DOHH2 (cell line): ENCODE measurements around the gene CWC25.

ENCODE experiments used
- H3F3A ChIP-seq: fragments of 200-600 bp; sonication (generic), shearing (Covaris generic); 2 replicates; pipeline ENCODE4 v1.6.0; 2016; ENCODE audit warnings: antibody characterized with exemption, mild to moderate bottlenecking; ENCODE audit not compliant: control insufficient read depth, insufficient read depth
- H3K27ac ChIP-seq: fragments of 200-600 bp; sonication (generic); 2 replicates; pipeline ENCODE4 v1.5.1; 2014; ENCODE audit warnings: low read depth, mild to moderate bottlenecking, low read length, moderate library complexity
- H3K27me3 ChIP-seq: fragments of 200-600 bp; sonication (generic); 2 replicates; pipeline ENCODE4 v1.6.1; 2014; ENCODE audit warnings: mild to moderate bottlenecking, low read length, mixed read lengths; ENCODE audit not compliant: control insufficient read depth
- H3K36me3 ChIP-seq: fragments of 200-600 bp; sonication (generic); 2 replicates; pipeline ENCODE4 v1.6.1; 2014; ENCODE audit warnings: mild to moderate bottlenecking, low read length, moderate library complexity, mixed read lengths; ENCODE audit not compliant: control insufficient read depth
- H3K4me1 ChIP-seq: fragments of 200-600 bp; sonication (generic); 2 replicates; pipeline ENCODE4 v1.6.1; 2014; ENCODE audit warnings: mild to moderate bottlenecking, low read length, mixed read lengths; ENCODE audit not compliant: control insufficient read depth
- H3K4me2 ChIP-seq: fragments of 200-600 bp; sonication (generic); 2 replicates; pipeline ENCODE4 v1.6.0; 2014; ENCODE audit warnings: mild to moderate bottlenecking, low read length, moderate library complexity
- H3K4me3 ChIP-seq: fragments of 200-600 bp; sonication (generic); 2 replicates; pipeline ENCODE4 v1.5.1; 2014; ENCODE audit warnings: mild to moderate bottlenecking, low read length, mixed read lengths
- H3K79me2 ChIP-seq: fragments of 200-600 bp; sonication (generic); 2 replicates; pipeline ENCODE4 v1.6.1; 2014; ENCODE audit warnings: mild to moderate bottlenecking, low read length, mixed read lengths; ENCODE audit not compliant: control insufficient read depth
- H3K9me2 ChIP-seq: fragments of 200-600 bp; sonication (generic); replicated peaks from 2 replicates; pipeline ENCODE4 v1.6.1; 2014; ENCODE audit warnings: mild to moderate bottlenecking, low read length, mixed read lengths; ENCODE audit not compliant: control insufficient read depth
- H3K9me3 ChIP-seq: fragments of 200-600 bp; sonication (generic); 2 replicates; pipeline ENCODE4 v1.6.1; 2014; ENCODE audit warnings: antibody characterized with exemption, low read length, mixed read lengths; ENCODE audit not compliant: control insufficient read depth, insufficient read depth
- H4K20me1 ChIP-seq: fragments of 200-600 bp; sonication (generic); 2 replicates; pipeline ENCODE4 v1.6.0; 2014; ENCODE audit warnings: low read depth, mild to moderate bottlenecking, antibody characterized with exemption, low read length, moderate library complexity; ENCODE audit not compliant: control insufficient read depth, insufficient read depth
- EZH2phosphoT487 ChIP-seq: fragments of 200-600 bp; sonication (generic); IDR thresholded peaks from 2 replicates; pipeline ENCODE4 v1.6.1; 2017; ENCODE audit warnings: borderline replicate concordance, mild to moderate bottlenecking, antibody characterized with exemption, low read length, moderate library complexity, mixed read lengths
- TF ChIP-seq, protein P1 (sequence below): fragments of 200-600 bp; sonication (generic); IDR thresholded peaks from one replicate; pipeline ENCODE4 v1.5.1; 2014; ENCODE audit warnings: antibody characterized with exemption, mild to moderate bottlenecking, low read depth, low read length; ENCODE audit not compliant: poor library complexity, severe bottlenecking

The CWC25 gene

DNA sequence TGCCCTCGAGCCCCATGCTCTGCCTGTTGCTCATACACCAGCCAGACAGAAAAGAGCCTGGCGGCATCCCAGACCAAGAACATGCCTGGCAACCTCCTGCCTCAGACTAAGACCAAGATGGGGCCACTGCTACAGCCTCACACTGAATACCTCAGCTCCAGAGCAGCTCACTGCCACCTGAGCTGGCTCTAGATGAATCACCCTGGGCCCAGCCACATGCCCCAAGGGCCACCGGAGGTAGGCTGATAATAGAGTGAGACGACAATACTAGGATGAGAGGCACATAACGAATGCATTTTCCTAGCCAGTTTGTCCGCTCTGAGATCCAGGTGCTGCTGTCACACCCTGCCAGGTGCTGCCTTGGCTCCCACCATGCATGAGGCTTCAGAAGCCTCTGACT, 38.7 kb downstream of the CWC25 start:
- H3K27me3 ChIP-seq, result no peaks in the 10 kb centered on the region
- no peaks in the 10 kb centered on the region for H3F3A ChIP-seq
- no peaks in the 10 kb centered on the region for H3K9me2 ChIP-seq
- no peaks in the 10 kb centered on the region for H4K20me1 ChIP-seq
- H3K4me2 ChIP-seq, result no peak overlapping the region
- peaks cover 11% of the 10 kb centered on the region for H3K79me2 ChIP-seq
- no peak overlapping the region for H3K27ac ChIP-seq
- H3K4me3 ChIP-seq, result no peak overlapping the region
- H3K36me3 ChIP-seq, result peaks cover 38% of the 10 kb centered on the region
- TF ChIP-seq, protein P1, sequence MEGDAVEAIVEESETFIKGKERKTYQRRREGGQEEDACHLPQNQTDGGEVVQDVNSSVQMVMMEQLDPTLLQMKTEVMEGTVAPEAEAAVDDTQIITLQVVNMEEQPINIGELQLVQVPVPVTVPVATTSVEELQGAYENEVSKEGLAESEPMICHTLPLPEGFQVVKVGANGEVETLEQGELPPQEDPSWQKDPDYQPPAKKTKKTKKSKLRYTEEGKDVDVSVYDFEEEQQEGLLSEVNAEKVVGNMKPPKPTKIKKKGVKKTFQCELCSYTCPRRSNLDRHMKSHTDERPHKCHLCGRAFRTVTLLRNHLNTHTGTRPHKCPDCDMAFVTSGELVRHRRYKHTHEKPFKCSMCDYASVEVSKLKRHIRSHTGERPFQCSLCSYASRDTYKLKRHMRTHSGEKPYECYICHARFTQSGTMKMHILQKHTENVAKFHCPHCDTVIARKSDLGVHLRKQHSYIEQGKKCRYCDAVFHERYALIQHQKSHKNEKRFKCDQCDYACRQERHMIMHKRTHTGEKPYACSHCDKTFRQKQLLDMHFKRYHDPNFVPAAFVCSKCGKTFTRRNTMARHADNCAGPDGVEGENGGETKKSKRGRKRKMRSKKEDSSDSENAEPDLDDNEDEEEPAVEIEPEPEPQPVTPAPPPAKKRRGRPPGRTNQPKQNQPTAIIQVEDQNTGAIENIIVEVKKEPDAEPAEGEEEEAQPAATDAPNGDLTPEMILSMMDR, result no peak
- no peak for TF ChIP-seq EZH2phosphoT487
- no peaks in the 10 kb centered on the region for H3K9me3 ChIP-seq
- H3K4me1 ChIP-seq, result no peaks in the 10 kb centered on the region

DNA sequence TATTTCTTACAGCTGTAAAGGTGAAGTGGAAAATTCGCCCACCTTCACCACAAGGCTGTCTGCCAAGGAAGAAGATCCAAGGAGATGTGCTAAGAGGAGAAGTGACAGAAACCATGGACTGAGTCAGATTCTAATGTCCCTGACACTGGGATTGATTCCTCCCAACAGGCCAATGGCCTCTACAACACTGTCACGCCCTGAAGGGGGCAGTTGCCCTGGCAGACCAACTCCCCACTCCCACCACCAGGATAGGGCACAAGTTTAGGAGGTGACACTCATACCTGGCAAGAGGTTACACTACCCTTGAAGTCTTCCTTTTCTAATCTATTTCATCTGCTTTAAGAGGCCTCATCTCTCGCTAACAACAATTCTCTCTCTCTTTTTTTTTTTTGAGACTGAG, 41.9 kb downstream of the CWC25 start:
- no peaks in the 10 kb centered on the region for H3K4me1 ChIP-seq
- no peaks in the 10 kb centered on the region for H3K9me3 ChIP-seq
- H3K27ac ChIP-seq, result no peak overlapping the region
- no peaks in the 10 kb centered on the region for H4K20me1 ChIP-seq
- H3K27me3 ChIP-seq, result no peaks in the 10 kb centered on the region
- H3K36me3 ChIP-seq, result peaks cover 69% of the 10 kb centered on the region
- H3K4me3 ChIP-seq, result no peak overlapping the region
- H3K9me2 ChIP-seq, result no peaks in the 10 kb centered on the region
- H3K4me2 ChIP-seq, result no peak overlapping the region
- H3F3A ChIP-seq, result no peaks in the 10 kb centered on the region
- no peaks in the 10 kb centered on the region for H3K79me2 ChIP-seq
- TF ChIP-seq, protein P1, result no peak
- TF ChIP-seq EZH2phosphoT487, result no peak

DNA sequence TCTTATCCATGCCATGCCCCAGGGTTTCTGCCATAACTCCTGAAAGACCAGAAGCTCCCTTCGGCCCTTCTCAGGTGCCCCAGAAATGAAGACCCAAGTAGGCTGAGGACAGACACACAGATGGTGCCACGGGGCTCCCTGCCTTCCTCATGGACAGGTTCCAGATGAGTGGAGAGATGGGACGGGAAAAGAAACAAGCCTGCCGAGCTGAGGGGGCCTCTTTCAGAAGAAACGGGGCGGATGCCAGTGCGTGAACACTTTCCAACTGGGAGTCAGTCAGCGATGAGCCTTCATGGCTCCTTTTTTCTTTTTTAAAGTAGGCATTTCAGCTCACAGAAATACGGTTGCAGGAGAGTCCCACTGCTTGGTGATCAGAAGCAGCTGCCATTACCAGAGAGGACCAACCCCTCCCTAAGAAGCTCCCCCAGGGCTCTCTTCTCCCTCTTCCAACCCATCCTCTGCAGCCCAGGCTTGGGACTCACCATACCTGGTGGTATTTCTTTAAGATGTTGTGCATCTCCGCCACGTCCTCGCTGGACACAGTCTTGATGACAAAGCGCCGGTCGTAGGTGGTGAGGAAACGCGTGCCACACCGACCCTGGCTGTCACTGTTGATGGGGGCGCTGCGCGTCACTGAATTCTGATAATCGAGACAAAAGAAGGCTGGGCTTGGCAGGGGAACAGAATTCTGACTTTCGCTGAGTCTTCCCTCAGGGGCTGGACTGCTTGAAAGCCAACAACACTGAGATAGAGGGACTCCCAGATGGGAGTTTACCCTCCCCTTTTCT, 45.0 kb downstream of the CWC25 start:
- Histone ChIP-seq H3K79me2 (no peaks in the 10 kb centered on the region), H4K20me1 (no peaks in the 10 kb centered on the region), H3K4me3 (no peak overlapping the region), H3K27me3 (no peaks in the 10 kb centered on the region), H3F3A (no peaks in the 10 kb centered on the region), H3K27ac (no peak overlapping the region), H3K4me1 (no peaks in the 10 kb centered on the region), H3K36me3 (peaks cover 72% of the 10 kb centered on the region), H3K9me2 (no peaks in the 10 kb centered on the region), H3K9me3 (no peaks in the 10 kb centered on the region), H3K4me2 (no peak overlapping the region)
- TF ChIP-seq, protein P1, result no peak
- no peak for TF ChIP-seq EZH2phosphoT487
